HG03045 (cell line): ENCODE results near the gene PTPRN2.

Source experiments
- ATAC-seq: cut with Tn5 transposase; IDR thresholded peaks from one replicate; pipeline ENCODE4 v1.9.1; 2021; ENCODE audit warnings: mild to moderate bottlenecking, moderate library complexity; ENCODE audit not compliant: unreplicated experiment

The PTPRN2 gene

GRCh38 chr7:157811946-157812345, 775.7 kb downstream of the PTPRN2 start:
- no peak for ATAC-seq

GRCh38 chr7:157809863-157810851, 777.5 kb downstream of the PTPRN2 start:
- ATAC-seq = no peak

- ATAC-seq = no peak
These were observed 778.3 kb downstream of the PTPRN2 start for GRCh38 chr7:157809154-157809862.

DNA sequence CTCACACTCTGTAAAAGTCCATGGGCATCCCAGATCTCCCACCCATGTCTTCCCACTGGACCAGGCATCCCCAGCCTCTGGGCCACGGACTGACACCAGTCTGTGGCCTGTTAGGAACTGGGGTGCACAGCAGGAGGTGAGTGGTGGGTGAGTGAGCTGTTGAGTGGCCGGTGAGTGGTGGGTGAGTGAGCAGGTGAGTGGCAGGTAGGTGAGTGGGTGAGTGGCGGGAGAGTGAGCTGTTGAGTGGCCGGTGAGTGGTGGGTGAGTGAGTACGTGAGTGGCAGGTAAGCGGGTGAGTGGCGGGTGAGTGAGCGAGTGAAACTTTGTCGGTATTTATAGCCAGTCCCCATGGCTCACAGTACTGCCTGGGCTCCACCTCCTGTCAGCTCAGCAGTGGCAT, 779.6 kb downstream of the PTPRN2 start:
- no peak for ATAC-seq

DNA sequence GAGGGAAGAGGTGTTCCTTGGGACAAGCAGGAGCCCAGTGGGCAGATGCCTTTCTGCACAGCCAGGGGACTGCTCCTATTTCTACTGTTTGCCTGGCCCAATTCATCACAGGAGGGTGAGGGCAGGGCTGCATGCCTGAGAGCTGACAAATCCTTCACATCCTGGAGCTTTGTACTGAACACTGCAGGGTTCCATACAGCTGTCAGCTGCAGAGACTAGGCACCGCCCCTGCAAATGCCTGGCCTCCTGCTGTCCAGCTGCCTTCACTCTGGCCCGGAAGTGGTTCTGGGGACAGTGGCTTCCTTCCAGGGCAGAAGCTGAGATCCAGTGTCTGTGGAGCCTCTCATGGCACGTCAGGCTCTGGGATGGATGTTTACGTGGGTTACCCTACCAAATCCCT, 780.1 kb downstream of the PTPRN2 start:
- ATAC-seq = no peak

GRCh38 chr7:157806711-157807110, 780.9 kb downstream of the PTPRN2 start:
- no peak for ATAC-seq

DNA sequence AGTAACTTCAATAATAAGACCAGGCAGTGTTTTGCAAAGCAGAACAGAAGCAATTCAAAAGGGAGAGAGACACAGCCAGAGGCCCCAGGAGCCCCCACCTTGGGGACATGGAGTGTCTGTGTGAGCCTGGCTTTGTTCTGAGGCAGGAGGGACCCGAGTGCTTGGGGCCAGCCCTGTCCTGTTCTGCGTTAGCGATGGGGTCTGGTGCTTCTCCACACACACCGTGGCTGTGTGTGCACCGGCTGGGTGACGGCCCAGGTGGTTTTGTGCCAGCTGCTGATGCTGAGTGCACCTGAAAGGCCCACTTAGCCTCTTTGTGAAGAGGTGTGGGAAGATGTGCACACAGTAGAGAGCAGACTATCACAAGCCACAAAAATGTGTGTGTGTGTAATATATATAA, 781.9 kb downstream of the PTPRN2 start:
- ATAC-seq = no peak

- ATAC-seq = no peak
These were observed 783.7 kb downstream of the PTPRN2 start for GRCh38 chr7:157803906-157804305.

GRCh38 chr7:157801971-157802675, 785.5 kb downstream of the PTPRN2 start:
- ATAC-seq = no peak

DNA sequence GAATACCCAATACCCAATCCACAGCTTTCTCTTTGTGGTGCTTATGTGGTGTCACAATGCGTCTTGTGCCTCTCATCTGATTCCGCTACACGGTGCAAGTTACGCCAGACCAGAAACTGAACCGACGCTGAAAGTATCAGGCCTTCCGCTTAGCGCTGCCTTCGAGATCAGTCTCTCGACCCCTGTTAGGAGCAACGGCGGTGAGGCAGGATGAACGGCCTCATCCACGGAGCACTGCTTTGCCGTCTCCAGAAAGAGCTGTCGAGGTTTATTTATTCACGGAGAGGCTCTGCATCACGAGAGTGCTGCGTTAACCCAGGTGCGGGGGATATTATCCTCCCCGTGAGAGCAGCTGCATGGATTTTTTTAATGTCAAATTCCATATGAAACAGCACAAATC, 786.5 kb downstream of the PTPRN2 start:
- no peak for ATAC-seq

DNA sequence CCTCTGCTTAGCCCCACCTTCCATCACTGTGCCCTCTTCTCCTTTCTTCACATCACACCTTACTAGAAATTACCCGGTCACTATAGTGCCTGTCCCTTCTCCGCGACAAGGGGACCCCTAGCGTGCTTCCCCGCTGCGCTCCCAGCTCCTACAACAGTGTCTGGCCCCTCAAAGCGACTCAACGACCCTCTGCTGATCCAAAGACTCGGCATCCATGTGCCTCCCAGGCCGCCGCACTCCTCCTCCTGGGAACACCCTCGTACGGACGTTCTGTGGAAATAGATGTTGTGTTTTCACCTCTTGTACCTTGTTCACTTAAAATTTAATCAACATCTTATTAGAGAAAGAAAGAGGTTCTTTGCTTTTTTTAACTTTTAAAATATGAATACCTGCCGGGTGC, 787.3 kb downstream of the PTPRN2 start:
- no peak for ATAC-seq

DNA sequence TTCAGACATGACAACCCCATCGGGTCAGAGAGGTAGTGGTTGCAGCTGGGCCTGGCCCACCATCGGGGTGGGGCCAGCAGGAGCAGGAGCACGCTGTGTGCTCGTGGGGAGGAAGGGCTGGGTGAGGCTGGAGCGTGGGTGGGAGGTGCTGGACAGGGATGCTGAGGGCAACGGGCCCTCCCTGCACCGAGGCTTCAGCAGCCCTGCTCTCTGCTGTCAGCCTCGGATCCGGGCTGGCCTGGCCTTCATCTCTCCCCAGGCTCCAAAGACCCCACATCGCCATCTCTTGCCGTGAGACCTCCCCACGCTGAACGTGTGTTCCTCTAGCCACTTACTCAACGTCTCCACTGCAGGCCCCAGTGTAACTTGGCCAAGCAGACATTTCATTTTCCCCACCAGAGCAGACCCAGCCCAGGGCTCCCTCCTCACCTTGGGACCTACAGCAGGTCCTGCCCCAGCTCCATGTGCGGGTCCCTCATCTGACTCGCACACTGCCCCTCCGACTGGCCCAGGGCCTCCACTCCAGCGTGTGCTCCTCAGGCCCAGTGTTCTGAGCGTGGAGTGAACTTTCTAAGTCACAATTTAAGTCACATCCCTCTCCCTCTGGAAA, 788.4 kb downstream of the PTPRN2 start:
- no peak for ATAC-seq

DNA sequence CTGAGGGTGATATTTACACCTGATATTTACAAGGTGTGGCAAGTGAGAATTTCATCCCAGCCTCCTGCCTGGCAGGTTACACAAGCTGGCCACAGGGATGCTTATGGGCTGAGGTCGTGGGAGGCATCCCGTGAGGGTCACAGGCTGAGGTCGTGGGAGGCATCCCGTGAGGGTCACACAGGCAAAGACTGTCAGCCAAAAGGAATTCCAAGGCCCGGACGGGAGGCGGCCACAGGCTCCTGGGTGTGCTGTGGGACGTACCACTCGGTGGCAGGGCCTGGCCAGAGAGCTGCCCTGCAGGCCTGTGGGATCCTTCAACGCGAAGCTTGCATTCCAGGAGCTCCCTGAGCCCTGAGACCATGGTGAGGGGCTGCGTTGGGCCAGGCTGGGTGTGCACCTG, 790.3 kb downstream of the PTPRN2 start:
- no peak for ATAC-seq

- no peak for ATAC-seq
These were observed 790.8 kb downstream of the PTPRN2 start for GRCh38 chr7:157796846-157797245.

GRCh38 chr7:157795643-157796042, 792.0 kb downstream of the PTPRN2 start:
- no peak for ATAC-seq

- ATAC-seq = no peak
These were observed 792.4 kb downstream of the PTPRN2 start for GRCh38 chr7:157795199-157795598.

GRCh38 chr7:157794746-157795065, 792.9 kb downstream of the PTPRN2 start:
- no peak for ATAC-seq

DNA sequence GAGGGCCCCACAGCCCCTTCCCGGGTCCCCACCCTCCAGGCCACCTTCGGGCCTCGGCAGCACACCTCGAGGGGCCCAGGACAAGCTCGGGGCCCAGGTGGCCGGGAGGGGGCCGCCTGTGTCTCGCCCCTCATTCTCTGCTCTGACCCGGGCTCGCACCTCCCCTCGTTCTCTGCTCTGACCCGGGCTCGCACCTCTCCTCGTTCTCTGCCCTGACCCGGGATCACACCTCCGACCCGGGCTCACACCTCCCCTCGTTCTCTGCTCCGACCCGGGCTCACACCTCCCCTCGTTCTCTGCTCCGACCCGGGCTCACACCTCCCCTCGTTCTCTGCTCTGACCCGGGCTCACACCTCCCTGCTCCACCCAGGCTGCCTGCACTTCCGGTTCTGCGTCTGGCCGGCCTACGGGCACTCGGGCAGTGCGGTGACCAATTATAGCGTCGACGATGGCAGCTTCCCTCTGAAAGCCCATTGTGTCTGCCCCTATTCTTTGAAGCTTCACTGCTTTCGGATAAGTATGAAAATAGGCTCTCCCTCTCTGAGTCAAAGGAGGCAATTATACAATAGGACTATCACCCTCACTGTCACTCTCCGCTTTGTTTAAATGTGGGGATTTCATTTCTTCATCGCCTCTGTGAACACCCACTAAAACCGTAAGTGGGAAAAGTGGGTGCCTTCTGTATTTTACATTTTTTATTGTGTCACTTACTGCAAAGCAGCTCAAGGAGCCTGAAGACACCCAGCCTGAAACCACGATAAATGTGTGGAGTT, 793.5 kb downstream of the PTPRN2 start:
- ATAC-seq = no peak

DNA sequence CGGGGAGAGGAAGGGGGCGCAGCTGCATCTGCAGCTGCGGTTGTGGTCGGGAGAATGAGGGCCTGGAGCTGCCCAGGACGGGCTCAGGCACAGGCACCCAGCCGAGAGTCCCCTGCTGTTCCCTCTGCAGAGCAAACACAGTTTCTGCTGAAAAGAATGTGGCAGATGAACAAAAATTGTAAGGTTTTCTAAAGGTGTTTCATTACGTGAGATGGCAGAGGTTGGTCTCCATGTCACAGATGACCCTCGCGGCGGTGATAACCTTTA, 794.6 kb downstream of the PTPRN2 start:
- no peak for ATAC-seq

- ATAC-seq = no peak
These were observed 795.2 kb downstream of the PTPRN2 start for GRCh38 chr7:157792241-157793086.
